PC-3 (cell line): ENCODE results near the gene MYH13. TPM values are rescaled to one million over a fixed set of nuclear protein-coding genes. Genes with fewer than 3 reads are reported as not detected.

Experiments
- ATAC-seq: fragments of 200-7000 bp; cut with Tn5 transposase; 2 replicates; pipeline ENCODE4 v1.9.1; 2020; ENCODE audit warnings: mild to moderate bottlenecking, moderate library complexity
- BruUV-seq: library from RNA; stranded (reverse); fragments of 400-500 nt; replicated peaks from 2 replicates; lab custom pipeline; 2021; lab: Mats Ljungman, UMichigan
- CTCF ChIA-PET: fragments of 300-600 bp; sonication (Branson Sonifier 250); formaldehyde crosslinking; loops from one replicate; lab custom pipeline; 2022; ENCODE audit warnings: antibody characterized with exemption; lab: Charles Lee
- POLR2A ChIA-PET: fragments of 300-600 bp; sonication (Branson Sonifier 250); formaldehyde crosslinking; loops from one replicate; lab custom pipeline; 2022; ENCODE audit warnings: antibody characterized with exemption; ENCODE audit not compliant: unreplicated experiment; lab: Charles Lee
- DNase-seq: peaks from one replicate; pipeline ENCODE4 v3.0.0-alpha.2; 2015
- H2AFZ ChIP-seq: fragments of 300-600 bp; sonication (generic); 2 replicates; pipeline ENCODE4 v1.6.0; 2016; ENCODE audit warnings: antibody characterized with exemption, low read length
- H3F3A ChIP-seq: fragments of 300-600 bp; sonication (generic); one replicate; pipeline ENCODE4 v1.6.0; 2017; ENCODE audit warnings: antibody characterized with exemption, low read length, control low read depth, mild to moderate bottlenecking; ENCODE audit not compliant: unreplicated experiment
- H3K27ac ChIP-seq: fragments of 300-600 bp; sonication (generic); 2 replicates; pipeline ENCODE4 v1.5.1; 2016; ENCODE audit warnings: mild to moderate bottlenecking, low read length
- H3K27me3 ChIP-seq: fragments of 300-600 bp; sonication (generic); 2 replicates; pipeline ENCODE4 v1.6.1; 2016; ENCODE audit warnings: low read length, mixed read lengths
- H3K36me3 ChIP-seq: fragments of 300-600 bp; sonication (generic); 2 replicates; pipeline ENCODE4 v1.6.1; 2016; ENCODE audit warnings: low read depth, mixed run types, low read length, mixed read lengths
- H3K4me1 ChIP-seq: fragments of 300-600 bp; sonication (generic); 2 replicates; pipeline ENCODE4 v1.5.1; 2016; ENCODE audit warnings: low read length; ENCODE audit not compliant: insufficient read depth
- H3K4me2 ChIP-seq: fragments of 300-600 bp; sonication (generic); 2 replicates; pipeline ENCODE4 v1.6.0; 2016; ENCODE audit warnings: low read length
- H3K4me3 ChIP-seq: fragments of 300-600 bp; sonication (generic); 2 replicates; pipeline ENCODE4 v1.5.1; 2016; ENCODE audit warnings: mild to moderate bottlenecking, low read length, mixed read lengths
- H3K79me2 ChIP-seq: fragments of 300-600 bp; sonication (generic); 2 replicates; pipeline ENCODE4 v1.6.1; 2017; ENCODE audit warnings: low read length, mixed read lengths
- H3K9ac ChIP-seq: fragments of 300-600 bp; sonication (generic); 2 replicates; pipeline ENCODE4 v1.6.0; 2016; ENCODE audit warnings: mild to moderate bottlenecking, low read length
- H3K9me2 ChIP-seq: fragments of 300-600 bp; sonication (generic); replicated peaks from 2 replicates; pipeline ENCODE4 v1.6.1; 2016; ENCODE audit warnings: mixed run types, low read length, mixed read lengths
- H3K9me3 ChIP-seq: fragments of 300-600 bp; sonication (generic); 2 replicates; pipeline ENCODE4 v1.6.1; 2016; ENCODE audit warnings: low read length, mixed read lengths
- H4K20me1 ChIP-seq: fragments of 300-600 bp; sonication (generic); 2 replicates; pipeline ENCODE4 v1.6.1; 2016; ENCODE audit warnings: low read length, mixed read lengths
- EZH2 ChIP-seq: fragments of 300-600 bp; sonication (generic); IDR thresholded peaks from one replicate; pipeline ENCODE4 v1.6.1; 2017; ENCODE audit warnings: antibody characterized with exemption, mild to moderate bottlenecking, low read length; ENCODE audit not compliant: unreplicated experiment
- EZH2phosphoT487 ChIP-seq: fragments of 300-600 bp; sonication (generic); IDR thresholded peaks from 2 replicates; pipeline ENCODE4 v1.6.1; 2018; ENCODE audit warnings: mild to moderate bottlenecking, antibody characterized with exemption, low read length, borderline replicate concordance
- intact Hi-C: fragments of 100-400 bp; cut with micrococcal nuclease; formaldehyde crosslinking; loops from 2 replicates; pipeline ENCODE4 v1.9.0; 2023
- total RNA-seq: library from RNA; depleted of rRNA; stranded (reverse); fragments of >200 nt; gene quantifications from 2 replicates; pipeline ENCODE4 v1.2.3, GENCODE V29; 2014
- TF ChIP-seq, protein P1 (sequence below): fragments of 300-600 bp; sonication (generic); conservative IDR thresholded peaks from 2 replicates; pipeline ENCODE4 v1.5.1; 2017; ENCODE audit warnings: antibody characterized with exemption, low read depth, mild to moderate bottlenecking, low read length

The MYH13 gene
- total RNA-seq, 1 experiment from 2014 or later: not detected

DNA sequence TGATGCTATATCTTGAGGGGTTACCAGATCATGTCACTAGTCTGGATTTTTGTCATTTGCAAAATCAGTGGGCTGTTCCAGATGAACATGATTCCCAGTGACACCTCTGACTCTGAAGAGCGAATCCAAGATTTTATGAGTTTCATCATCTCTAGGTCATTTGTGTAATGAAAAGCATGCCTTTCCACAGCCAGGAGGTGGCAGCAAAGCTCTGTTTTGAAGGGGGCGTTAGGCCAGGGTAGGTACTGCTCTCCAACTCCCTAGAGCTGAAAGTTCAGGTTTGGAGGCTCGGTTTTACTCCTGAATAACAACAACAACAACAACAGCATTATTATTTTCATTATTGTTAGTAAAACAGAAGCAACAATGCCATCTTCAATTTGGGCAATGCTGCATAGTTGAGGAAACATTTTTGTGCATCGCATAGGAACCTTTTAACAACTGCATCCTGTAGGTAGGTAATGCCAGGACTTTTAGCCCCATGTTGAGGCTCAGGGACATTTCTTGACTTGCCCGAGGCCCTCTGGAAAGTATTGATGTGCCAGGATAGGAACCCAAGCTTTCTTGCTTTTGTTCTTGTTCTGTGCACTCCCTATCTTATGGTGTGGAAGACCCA is 77.0 kb downstream of the MYH13 start:
- no TSS peak for BruUV-seq
- Histone ChIP-seq H3K4me1 (no peaks in the 10 kb centered on the region), H3K4me3 (no peak overlapping the region), H3K36me3 (no peaks in the 10 kb centered on the region), H3F3A (no peaks in the 10 kb centered on the region), H3K9me2 (no peaks in the 10 kb centered on the region), H3K27me3 (no peaks in the 10 kb centered on the region), H2AFZ (no peak overlapping the region), H3K4me2 (no peak overlapping the region), H3K9ac (no peak overlapping the region), H3K79me2 (no peaks in the 10 kb centered on the region), H3K9me3 (no peaks in the 10 kb centered on the region), H3K27ac (no peak overlapping the region), H4K20me1 (no peaks in the 10 kb centered on the region)
- intact Hi-C loops: loop anchor here (10.0 kb wide), 1 partner anchor 319 kb away; no protein-coding TSS in a partner anchor
- ChIA-PET POLR2A (no interaction called here), CTCF (interaction anchor here (0.5 to 0.9 kb wide), 2 partner anchors 215 to 319 kb away, joined by 3 to 4 read pairs; no protein-coding TSS in a partner anchor)
- peak; percentile 61 for DNase-seq
- TF ChIP-seq EZH2 (no peak), EZH2phosphoT487 (no peak)
- TF ChIP-seq, protein P1, sequence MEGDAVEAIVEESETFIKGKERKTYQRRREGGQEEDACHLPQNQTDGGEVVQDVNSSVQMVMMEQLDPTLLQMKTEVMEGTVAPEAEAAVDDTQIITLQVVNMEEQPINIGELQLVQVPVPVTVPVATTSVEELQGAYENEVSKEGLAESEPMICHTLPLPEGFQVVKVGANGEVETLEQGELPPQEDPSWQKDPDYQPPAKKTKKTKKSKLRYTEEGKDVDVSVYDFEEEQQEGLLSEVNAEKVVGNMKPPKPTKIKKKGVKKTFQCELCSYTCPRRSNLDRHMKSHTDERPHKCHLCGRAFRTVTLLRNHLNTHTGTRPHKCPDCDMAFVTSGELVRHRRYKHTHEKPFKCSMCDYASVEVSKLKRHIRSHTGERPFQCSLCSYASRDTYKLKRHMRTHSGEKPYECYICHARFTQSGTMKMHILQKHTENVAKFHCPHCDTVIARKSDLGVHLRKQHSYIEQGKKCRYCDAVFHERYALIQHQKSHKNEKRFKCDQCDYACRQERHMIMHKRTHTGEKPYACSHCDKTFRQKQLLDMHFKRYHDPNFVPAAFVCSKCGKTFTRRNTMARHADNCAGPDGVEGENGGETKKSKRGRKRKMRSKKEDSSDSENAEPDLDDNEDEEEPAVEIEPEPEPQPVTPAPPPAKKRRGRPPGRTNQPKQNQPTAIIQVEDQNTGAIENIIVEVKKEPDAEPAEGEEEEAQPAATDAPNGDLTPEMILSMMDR: peak; percentile 64
- ATAC-seq: peak; percentile 38; the same call in 1 of the 2 replicates

- no TSS peak for BruUV-seq
- Histone ChIP-seq H4K20me1 (no peaks in the 10 kb centered on the region), H3K79me2 (no peaks in the 10 kb centered on the region), H3K27ac (no peak overlapping the region), H3K9me3 (no peaks in the 10 kb centered on the region), H3K9ac (no peak overlapping the region), H3K4me2 (no peak overlapping the region), H3K9me2 (no peaks in the 10 kb centered on the region), H3F3A (no peaks in the 10 kb centered on the region), H3K4me3 (no peak overlapping the region), H2AFZ (no peak overlapping the region), H3K4me1 (no peaks in the 10 kb centered on the region), H3K36me3 (no peaks in the 10 kb centered on the region), H3K27me3 (no peaks in the 10 kb centered on the region)
- TF ChIP-seq, protein P1: no peak
- TF ChIP-seq EZH2: no peak
- TF ChIP-seq EZH2phosphoT487: no peak
- CTCF ChIA-PET: no interaction called here
- ATAC-seq: no peak
- intact Hi-C loops: loop anchor here (10.0 kb wide), 1 partner anchor 321 kb away; no protein-coding TSS in a partner anchor
- no peak for DNase-seq
- POLR2A ChIA-PET: no interaction called here
Measured at GRCh38 chr17:10294180-10294579, 78.6 kb downstream of the MYH13 start.
